GM12892 (cell line): ENCODE results near the gene FRAS1.

Source experiments
- DNase-seq: peaks from one replicate; pipeline ENCODE4 v3.0.0; 2011; ENCODE audit not compliant: insufficient read length
- FAIRE-seq: peaks from 2 replicates; lab custom pipeline; 2011; peaks lifted over from hg19 to GRCh38; lab: Jason Lieb, UNC
- POLR2A ChIP-seq: IDR thresholded peaks from 2 replicates; pipeline ENCODE4 v1.6.1; 2011; ENCODE audit warnings: low read depth, low read length, control low read depth
- POLR2AphosphoS5 ChIP-seq: IDR thresholded peaks from 2 replicates; pipeline ENCODE4 v1.6.1; 2011; ENCODE audit warnings: low read depth, low read length, control low read depth
- TAF1 ChIP-seq: IDR thresholded peaks from 2 replicates; pipeline ENCODE4 v1.6.1; 2011; ENCODE audit warnings: low read depth, mild to moderate bottlenecking, control low read depth, low read length, borderline replicate concordance

Gene FRAS1

DNA sequence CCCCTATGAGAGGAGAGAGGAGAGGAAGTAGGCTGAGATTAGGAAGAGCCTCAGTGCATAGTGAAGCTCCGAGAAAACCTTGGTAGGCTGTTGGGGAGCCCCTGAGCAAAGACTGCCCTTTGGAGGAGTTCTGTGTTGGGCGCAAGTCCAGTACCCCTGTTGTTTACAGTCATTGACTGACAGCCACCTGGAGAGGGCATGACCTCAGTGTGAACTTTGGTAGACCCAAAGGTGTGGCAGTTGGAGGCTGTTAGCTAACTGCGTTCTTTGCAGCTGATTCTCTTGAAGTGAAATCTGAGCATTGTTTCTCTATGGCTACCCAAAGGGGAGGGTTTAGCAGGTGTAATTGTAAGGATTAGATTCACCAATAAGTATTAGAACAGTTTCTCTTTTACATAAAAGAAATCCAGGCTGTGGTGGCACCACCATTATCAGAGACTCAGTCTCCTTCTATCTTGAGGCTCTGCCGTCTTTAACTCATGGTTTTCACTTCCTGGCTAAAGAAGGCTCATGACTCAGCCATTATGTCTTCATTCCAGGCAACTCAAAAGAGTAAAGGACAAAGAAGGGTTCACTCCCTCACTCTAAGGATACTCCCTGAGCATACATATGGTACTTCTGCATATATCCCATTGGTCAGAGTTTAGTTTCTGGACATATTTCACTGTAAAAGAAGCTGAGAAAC, 527.9 kb downstream of the FRAS1 start:
- no peak for FAIRE-seq
- TF ChIP-seq TAF1 (no peak), POLR2AphosphoS5 (no peak), POLR2A (no peak)
- DNase-seq, result no peak

DNA sequence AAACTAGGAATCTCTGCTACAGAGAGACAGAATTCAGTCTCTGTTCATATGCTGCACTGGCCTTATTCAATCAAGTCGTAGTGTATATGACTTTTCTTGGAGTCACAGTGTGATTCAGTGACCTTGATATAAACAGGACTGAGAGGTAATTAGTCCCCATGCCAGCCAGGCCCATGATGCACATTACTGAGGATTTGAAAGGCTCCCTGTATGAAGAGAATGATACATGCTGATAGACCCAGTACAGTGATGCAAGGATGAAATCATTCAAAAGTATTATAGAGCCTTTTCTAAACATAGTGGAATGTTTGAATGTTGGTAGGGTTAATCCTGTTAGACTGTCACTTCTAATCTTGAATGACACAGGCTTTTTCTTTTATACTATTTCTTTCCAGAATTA, 528.5 kb downstream of the FRAS1 start:
- FAIRE-seq (no peak), DNase-seq (no peak)
- TF ChIP-seq POLR2A (no peak), POLR2AphosphoS5 (no peak), TAF1 (no peak)

- TF ChIP-seq POLR2AphosphoS5 (no peak), TAF1 (no peak), POLR2A (no peak)
- FAIRE-seq (no peak), DNase-seq (no peak)
These were observed 531.9 kb downstream of the FRAS1 start for GRCh38 chr4:78588894-78589545.

DNA sequence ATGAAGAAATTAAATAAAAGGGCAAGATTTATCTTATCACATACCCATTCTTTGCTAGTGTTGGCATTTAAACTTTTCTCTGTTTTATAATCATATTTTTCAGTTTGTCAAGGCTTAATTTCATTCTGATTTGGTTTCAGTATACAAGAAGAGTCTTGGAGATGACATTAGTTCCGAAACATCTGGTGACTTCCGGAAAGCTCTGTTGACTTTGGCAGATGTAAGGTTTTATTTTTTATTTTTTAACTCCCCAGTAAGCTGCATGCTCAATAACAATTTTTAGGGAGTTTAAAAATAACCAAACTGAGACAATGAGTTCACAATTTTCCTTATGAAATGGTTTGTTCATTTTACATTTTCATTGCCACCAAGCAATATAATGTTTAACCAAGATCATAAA, 534.3 kb downstream of the FRAS1 start:
- DNase-seq (no peak), FAIRE-seq (no peak)
- no peak for TF ChIP-seq POLR2A
- TF ChIP-seq TAF1, result no peak
- TF ChIP-seq POLR2AphosphoS5, result no peak

DNA sequence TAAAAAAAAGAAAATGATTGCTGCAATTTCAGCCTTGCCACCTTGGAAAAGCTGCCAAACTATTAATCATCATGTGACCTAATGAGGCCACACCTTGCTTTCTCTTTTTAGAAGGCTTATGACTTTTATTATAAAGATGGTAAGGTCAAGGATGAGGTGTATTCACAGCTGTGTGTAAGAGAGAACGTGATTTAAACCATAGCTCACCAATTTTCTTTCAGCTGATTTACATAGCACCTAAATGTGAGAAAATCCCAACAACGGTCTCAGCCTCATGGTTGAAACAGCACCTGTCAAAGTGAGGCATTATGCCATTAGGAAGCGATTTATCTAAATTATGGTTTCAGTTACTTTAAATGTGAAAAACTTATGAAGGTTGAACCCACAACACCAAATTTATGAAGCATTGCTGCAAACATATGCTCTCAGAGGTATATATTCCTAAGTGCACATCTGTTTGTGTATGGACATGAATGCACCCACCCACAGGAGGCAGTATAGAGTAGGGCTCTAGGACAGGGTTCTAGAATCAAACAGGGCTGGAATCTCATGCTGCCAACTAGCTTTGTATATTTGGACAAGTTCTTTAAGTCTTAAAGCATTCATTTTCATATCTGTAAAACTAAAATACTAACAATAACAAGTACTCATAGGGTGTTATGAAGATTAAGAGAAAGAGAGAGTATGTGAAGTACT, 535.1 kb downstream of the FRAS1 start:
- DNase-seq, result no peak
- TF ChIP-seq POLR2AphosphoS5 (no peak), TAF1 (no peak), POLR2A (no peak)
- FAIRE-seq, result peak; percentile 83
